ENCODE data around the gene GRK5. TPM values are rescaled to one million over a fixed set of nuclear protein-coding genes. Genes with fewer than 3 reads are reported as not detected.

The GRK5 gene
- total RNA-seq, 1 donor from 2014 or later = 25.3 TPM

DNA sequence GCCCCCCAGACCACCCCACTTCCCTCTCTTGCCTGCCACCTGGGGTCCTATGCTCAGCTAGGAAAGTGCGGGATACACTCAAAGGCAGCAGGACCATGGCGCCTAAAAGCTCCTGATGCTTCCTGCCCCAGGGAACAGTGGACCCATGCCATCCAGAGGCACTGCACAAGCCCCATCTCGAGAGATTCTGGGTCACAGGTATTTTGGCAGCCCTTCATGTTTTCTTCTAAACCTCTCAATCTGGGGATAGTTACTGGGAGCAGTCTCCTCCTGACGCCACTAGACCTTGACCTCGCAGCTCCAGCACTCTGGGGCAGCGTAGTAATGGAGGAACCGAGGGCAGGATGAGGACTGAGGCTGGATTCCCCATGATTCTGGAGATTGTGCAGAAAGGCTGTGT lies 107.1 kb downstream of the GRK5 start:
- no peak overlapping the region for H3K27ac Mint-ChIP-seq
- peaks cover 68% of the 10 kb centered on the region for H3K4me1 Mint-ChIP-seq (ENCODE audit: low read depth)
- no peak for DNase-seq (ENCODE audit: low spot score)
- H3K9me3 Mint-ChIP-seq = no peaks in the 10 kb centered on the region
- intact Hi-C loops (cut with micrococcal nuclease) = loop anchor here (2.0 to 10.0 kb wide), 4 partner anchors 18 to 560 kb away; partner anchors contain the start of genes CACUL1 and TIAL1
- H3K4me3 Mint-ChIP-seq = no peak overlapping the region
- peaks cover 23% of the 10 kb centered on the region for H3K36me3 Mint-ChIP-seq (ENCODE audit: low read depth)
- peaks cover 11% of the 10 kb centered on the region for H3K27me3 Mint-ChIP-seq (ENCODE audit: insufficient read depth)

DNA sequence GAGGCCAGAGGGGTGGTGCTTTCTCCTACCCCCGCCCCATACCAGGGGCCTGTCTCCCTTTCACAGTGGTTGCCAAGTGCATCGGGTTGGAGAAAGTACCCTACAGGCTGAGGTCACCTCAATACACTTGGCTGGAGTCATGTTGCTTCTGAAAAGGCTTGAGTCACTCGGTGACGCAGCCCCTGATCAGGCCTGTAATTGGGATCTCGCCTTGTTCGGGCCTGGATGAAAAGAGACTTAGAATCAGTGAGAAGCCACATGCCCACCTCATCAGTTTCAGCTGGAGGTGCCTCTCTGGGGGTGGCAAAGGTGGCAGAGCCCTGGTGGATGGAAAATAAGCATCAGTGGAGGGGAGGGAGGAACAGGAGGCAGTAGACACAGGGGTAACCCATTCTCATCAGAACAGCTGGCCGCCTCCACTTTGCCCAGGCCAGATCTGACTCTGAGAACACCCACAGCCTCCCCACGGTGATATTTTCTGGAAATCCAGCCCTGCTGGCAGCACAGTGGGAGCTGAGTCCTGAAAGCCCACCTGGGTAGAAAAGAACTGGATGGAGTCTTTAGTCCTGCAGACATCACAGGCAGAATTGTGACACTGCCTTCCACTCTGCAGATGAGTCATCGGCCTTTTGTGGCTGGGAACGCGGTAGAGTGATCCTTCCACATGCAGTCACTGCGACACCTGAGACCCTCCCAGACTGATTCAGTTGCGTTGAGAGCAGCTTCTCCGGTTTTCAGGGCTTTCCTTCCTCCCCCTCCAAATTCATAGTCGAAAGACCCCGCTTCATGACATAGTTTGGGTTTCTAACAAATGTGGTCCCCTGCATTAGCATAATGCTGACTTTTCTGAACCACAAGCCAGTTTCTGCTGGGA lies 108.0 kb downstream of the GRK5 start:
- Mint-ChIP-seq H3K27me3 (ENCODE audit: insufficient read depth) (peaks cover 12% of the 10 kb centered on the region), H3K36me3 (ENCODE audit: low read depth) (peaks cover 23% of the 10 kb centered on the region), H3K9me3 (no peaks in the 10 kb centered on the region), H3K27ac (peak overlapping the region; percentile 95), H3K4me1 (ENCODE audit: low read depth) (peaks cover 64% of the 10 kb centered on the region), H3K4me3 (peak overlapping the region; percentile 62)
- intact Hi-C loops (cut with micrococcal nuclease) = loop anchor here (1.0 to 10.0 kb wide), 12 partner anchors 9 to 561 kb away; partner anchors contain the start of genes CACUL1 and TIAL1
- peak; percentile 64 for DNase-seq (ENCODE audit: low spot score)

DNA sequence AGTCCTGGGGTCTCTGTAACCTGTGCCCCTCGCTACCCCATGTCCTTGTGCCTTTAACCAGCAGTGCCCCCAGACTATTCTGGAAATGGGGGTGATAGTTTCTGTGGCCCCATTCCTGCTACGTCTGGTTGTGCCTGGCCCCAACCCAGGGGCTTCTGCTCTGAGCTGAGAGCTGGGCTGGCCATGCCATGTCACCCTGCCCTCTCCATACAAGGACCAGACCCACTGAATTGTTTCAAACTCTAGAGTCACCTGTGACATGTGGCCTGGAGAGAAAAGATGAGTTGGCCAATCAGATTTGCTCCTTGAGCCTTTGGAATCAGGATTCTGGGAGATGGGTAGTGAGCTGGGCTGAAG lies 108.6 kb downstream of the GRK5 start:
- peaks cover 60% of the 10 kb centered on the region for H3K4me1 Mint-ChIP-seq (ENCODE audit: low read depth)
- peaks cover 10% of the 10 kb centered on the region for H3K27me3 Mint-ChIP-seq (ENCODE audit: insufficient read depth)
- peaks cover 19% of the 10 kb centered on the region for H3K36me3 Mint-ChIP-seq (ENCODE audit: low read depth)
- no peak for DNase-seq (ENCODE audit: low spot score)
- peak overlapping the region; percentile 95 for H3K27ac Mint-ChIP-seq
- no peaks in the 10 kb centered on the region for H3K9me3 Mint-ChIP-seq
- intact Hi-C loops (cut with micrococcal nuclease) = loop anchor here (5.0 to 10.0 kb wide), 2 partner anchors 181 to 561 kb away; partner anchors contain the start of gene CACUL1
- H3K4me3 Mint-ChIP-seq = no peak overlapping the region

DNA sequence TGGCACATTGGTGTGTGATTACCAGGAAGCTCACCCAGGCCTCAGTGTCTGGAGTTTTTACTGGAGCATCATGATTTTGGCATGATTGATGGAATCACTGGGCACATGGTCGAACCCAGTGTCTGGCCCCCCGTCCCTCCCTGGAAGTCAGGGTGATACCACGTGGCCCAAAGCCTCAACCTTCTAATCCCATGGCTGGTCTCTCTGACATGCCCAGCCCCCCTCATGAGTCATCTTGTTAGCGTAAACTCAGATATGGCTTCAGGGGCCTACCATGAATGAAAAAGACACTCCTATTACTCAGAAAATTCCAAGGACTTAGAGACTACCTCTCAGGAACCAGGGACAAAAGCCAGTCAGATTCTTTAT lies 109.3 kb downstream of the GRK5 start:
- no peak for DNase-seq (ENCODE audit: low spot score)
- H3K9me3 Mint-ChIP-seq = no peaks in the 10 kb centered on the region
- H3K4me3 Mint-ChIP-seq = no peak overlapping the region
- H3K27ac Mint-ChIP-seq = no peak overlapping the region
- peaks cover 8% of the 10 kb centered on the region for H3K27me3 Mint-ChIP-seq (ENCODE audit: insufficient read depth)
- H3K4me1 Mint-ChIP-seq (ENCODE audit: low read depth) = peaks cover 55% of the 10 kb centered on the region
- intact Hi-C loops (cut with micrococcal nuclease) = loop anchor here (5.0 to 10.0 kb wide), 2 partner anchors 181 to 562 kb away; partner anchors contain the start of gene CACUL1
- H3K36me3 Mint-ChIP-seq (ENCODE audit: low read depth) = peaks cover 21% of the 10 kb centered on the region

DNA sequence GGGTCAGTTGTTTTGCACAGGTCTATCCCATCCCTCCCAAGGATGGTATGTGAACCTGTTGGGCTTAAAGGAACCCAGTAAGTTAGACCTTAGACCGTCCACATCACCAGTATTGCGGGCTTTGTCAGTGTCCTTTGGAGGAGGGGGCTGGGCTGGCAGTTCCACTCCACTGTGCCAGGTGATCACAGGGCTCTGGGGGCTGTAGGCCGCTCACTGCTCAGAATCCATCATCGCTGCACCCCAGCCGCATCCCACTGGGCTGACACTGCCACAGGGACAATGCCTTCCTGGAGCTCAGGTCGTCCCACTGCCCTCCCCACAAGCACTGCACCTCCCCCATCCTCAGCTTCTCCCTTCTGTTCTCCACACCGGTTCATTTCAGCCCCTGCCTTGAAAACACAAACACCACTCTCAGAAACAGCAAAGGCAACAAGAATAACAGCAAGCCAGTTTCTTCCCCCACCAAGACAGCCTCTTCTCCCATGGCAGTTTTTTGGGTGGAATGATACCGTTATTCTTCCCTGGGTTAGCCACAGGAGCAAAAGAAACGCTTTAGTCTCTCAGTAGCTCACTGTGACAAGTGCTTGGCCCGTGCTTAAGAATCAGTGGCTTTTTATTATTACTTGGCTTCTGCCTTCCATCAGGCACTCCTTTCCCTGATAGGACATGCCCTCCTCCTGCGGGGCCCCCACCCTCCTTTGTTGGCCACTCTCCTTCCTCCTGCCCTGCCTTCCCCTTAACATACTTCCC lies 111.2 kb downstream of the GRK5 start:
- Mint-ChIP-seq H3K27me3 (ENCODE audit: insufficient read depth) (peaks cover 8% of the 10 kb centered on the region), H3K4me1 (ENCODE audit: low read depth) (peaks cover 41% of the 10 kb centered on the region), H3K4me3 (no peak overlapping the region), H3K9me3 (no peaks in the 10 kb centered on the region), H3K27ac (no peak overlapping the region), H3K36me3 (ENCODE audit: low read depth) (peaks cover 11% of the 10 kb centered on the region)
- DNase-seq (ENCODE audit: low spot score) = no peak
- intact Hi-C loops (cut with micrococcal nuclease) = loop anchor here (5.0 to 10.0 kb wide), 2 partner anchors 179 to 564 kb away; partner anchors contain the start of gene CACUL1

DNA sequence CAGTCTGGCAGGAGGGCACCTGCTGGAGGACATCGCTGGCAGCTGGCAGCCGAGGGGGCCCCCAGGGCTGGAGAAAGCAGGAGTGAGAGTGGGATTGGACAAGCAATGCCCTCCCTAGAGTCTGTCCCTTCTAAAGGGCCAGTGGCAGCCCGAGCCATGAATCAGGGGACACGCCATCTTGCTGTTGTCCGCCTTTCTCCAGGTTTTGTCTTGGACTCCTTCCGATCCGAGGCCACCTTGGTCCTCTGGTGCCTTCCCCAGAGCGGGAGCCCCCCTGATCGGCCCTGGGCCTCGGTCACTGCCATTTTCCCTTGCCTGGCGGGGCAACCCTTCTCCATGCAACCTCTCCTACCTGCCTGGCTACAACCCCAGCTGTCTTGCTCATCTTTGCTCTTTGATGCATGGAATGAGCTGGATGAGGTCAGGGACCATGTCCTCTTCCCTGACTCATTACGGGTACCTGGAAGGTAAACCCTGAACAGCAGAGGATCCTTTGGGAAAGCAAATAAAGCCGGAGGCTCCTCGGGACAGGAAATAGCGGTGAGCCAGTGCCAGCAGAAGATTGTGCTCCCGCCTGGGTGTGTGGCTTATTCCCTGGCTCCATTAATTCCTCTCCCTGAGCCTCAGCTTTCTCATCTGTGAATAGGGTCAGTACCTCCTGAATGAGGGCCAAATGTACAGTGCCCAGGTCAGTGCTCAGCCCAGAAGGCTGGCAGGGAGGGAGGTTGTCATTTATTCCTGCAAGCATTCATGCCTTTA lies 112.0 kb downstream of the GRK5 start:
- intact Hi-C loops (cut with micrococcal nuclease) = loop anchor here (5.0 to 10.0 kb wide), 2 partner anchors 178 to 565 kb away; partner anchors contain the start of gene CACUL1
- peaks cover 33% of the 10 kb centered on the region for H3K4me1 Mint-ChIP-seq (ENCODE audit: low read depth)
- H3K27ac Mint-ChIP-seq = no peak overlapping the region
- peaks cover 8% of the 10 kb centered on the region for H3K27me3 Mint-ChIP-seq (ENCODE audit: insufficient read depth)
- DNase-seq (ENCODE audit: low spot score) = no peak
- H3K4me3 Mint-ChIP-seq = no peak overlapping the region
- H3K36me3 Mint-ChIP-seq (ENCODE audit: low read depth) = peaks cover 11% of the 10 kb centered on the region
- no peaks in the 10 kb centered on the region for H3K9me3 Mint-ChIP-seq

DNA sequence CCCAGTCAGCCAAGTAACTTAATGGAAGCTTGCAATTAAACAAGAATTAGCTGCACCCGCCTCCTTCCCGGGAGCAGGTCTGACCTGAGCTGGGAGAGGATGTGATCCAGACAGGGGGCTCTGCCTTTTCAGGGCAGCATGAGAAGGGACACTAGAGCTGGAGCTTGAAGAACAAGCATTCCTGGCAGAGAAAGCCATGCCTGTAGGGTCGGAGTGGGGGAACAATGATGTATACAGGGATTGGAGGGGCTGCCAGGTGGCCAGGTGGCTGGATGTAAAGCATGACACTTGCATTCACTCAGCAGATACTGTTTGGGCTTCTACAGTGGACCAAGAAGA lies 112.5 kb downstream of the GRK5 start:
- peaks cover 11% of the 10 kb centered on the region for H3K36me3 Mint-ChIP-seq (ENCODE audit: low read depth)

DNA sequence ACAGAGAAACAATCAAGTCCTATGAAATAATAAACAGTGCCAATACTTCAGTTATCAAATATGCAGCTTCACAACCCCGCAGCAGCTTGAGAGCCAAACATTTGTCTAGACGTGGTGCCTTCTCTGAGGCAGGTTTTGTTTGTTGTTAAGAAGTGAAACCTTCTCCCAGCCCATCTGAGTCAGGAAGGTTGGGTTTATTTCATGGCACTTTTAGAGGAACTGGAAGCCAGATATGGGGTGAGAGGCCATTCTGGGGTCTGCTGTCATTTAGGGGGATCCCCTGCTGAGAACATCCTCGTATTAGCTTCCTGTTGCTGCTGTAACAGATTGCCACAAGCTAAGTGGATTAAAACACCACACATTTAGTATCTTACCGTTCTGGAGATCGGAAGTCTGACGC lies 113.6 kb downstream of the GRK5 start:
- H3K27me3 Mint-ChIP-seq (ENCODE audit: insufficient read depth) = peaks cover 8% of the 10 kb centered on the region
- H3K9me3 Mint-ChIP-seq = no peaks in the 10 kb centered on the region
- H3K27ac Mint-ChIP-seq = no peak overlapping the region
- H3K4me1 Mint-ChIP-seq (ENCODE audit: low read depth) = peaks cover 17% of the 10 kb centered on the region
- DNase-seq (ENCODE audit: low spot score) = no peak
- peaks cover 15% of the 10 kb centered on the region for H3K36me3 Mint-ChIP-seq (ENCODE audit: low read depth)
- intact Hi-C loops (cut with micrococcal nuclease) = no loop called here
- no peak overlapping the region for H3K4me3 Mint-ChIP-seq

More for the DNA sequence above, 112.5 kb downstream of the GRK5 start:
- no peak for DNase-seq (ENCODE audit: low spot score)
- intact Hi-C loops (cut with micrococcal nuclease) = loop anchor here (5.0 to 10.0 kb wide), 2 partner anchors 177 to 565 kb away; partner anchors contain the start of gene CACUL1
- H3K4me1 Mint-ChIP-seq (ENCODE audit: low read depth) = peaks cover 28% of the 10 kb centered on the region
- no peaks in the 10 kb centered on the region for H3K9me3 Mint-ChIP-seq
- H3K4me3 Mint-ChIP-seq = no peak overlapping the region
- peaks cover 8% of the 10 kb centered on the region for H3K27me3 Mint-ChIP-seq (ENCODE audit: insufficient read depth)
- no peak overlapping the region for H3K27ac Mint-ChIP-seq

DNA sequence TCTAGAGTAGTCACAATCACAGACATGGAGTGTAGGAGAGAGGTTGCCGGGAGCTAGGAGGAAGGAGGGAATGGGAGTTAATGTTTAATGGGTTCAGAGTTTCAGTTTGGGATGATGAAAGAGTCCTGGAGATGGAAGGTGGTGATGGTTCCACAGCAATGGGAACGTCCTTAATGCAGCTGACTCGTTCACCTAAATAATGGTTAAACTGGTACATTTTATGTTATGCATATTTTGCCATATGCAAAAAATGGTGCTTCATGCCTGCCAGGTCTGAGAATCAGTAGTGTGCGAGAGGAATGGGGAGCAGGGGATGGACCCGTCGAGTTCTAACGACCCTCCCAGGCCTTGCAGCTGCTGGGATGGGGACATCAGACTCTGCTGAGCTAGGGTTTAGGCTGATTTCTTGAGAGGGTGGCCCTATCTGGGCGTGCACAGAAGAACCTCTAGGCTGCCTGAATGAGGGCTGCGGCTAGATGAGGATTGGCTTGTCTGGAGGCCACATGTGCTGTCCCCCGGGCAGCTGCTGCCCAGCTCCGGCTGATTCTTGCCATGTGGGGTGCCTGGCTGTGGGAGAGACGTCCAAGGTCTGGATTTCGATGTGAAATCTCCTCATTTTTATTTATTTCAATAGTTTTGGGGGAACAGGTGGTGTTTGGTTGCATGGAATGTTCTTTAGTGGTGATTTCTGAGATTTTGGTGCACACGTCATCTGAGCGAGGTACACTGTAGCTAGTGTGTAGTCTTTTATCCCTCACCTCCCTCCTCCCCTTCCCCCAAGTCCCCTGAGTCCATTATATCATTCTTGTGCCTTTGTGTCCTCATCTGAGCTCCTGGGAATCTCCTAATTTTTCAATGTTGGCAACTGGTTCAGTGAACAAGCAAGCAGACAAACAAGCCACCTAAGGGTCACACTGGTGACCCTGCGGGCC lies 116.0 kb downstream of the GRK5 start:
- no peak overlapping the region for H3K27ac Mint-ChIP-seq
- no peak for DNase-seq (ENCODE audit: low spot score)
- H3K27me3 Mint-ChIP-seq (ENCODE audit: insufficient read depth) = peaks cover 8% of the 10 kb centered on the region
- H3K4me1 Mint-ChIP-seq (ENCODE audit: low read depth) = peaks cover 7% of the 10 kb centered on the region
- H3K36me3 Mint-ChIP-seq (ENCODE audit: low read depth) = peaks cover 13% of the 10 kb centered on the region
- intact Hi-C loops (cut with micrococcal nuclease) = no loop called here
- H3K4me3 Mint-ChIP-seq = no peak overlapping the region
- H3K9me3 Mint-ChIP-seq = no peaks in the 10 kb centered on the region

DNA sequence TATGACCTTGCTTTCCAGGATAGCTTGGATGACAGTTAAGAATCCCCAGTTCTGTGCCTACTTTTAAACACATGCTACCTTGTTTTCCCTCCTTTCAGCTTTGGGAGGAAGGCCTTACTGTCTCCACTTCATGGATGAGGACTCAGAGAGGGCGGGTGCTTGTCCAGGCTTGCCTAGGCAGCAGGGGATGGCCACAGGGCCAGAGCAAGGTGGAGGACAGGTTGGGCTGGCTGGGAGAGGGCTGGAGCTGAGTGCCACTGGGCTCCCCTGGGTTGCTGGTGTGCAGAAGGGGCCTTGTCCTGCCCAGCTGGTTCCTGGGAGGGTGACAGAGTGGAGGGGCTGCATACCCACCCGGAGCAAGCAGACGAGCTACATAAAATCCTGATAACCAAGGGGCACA lies 117.8 kb downstream of the GRK5 start:
- Mint-ChIP-seq H3K9me3 (no peaks in the 10 kb centered on the region), H3K4me3 (no peak overlapping the region), H3K36me3 (ENCODE audit: low read depth) (peaks cover 14% of the 10 kb centered on the region), H3K4me1 (ENCODE audit: low read depth) (peaks cover 4% of the 10 kb centered on the region), H3K27me3 (ENCODE audit: insufficient read depth) (peaks cover 2% of the 10 kb centered on the region), H3K27ac (no peak overlapping the region)
- DNase-seq (ENCODE audit: low spot score) = no peak
- intact Hi-C loops (cut with micrococcal nuclease) = no loop called here

DNA sequence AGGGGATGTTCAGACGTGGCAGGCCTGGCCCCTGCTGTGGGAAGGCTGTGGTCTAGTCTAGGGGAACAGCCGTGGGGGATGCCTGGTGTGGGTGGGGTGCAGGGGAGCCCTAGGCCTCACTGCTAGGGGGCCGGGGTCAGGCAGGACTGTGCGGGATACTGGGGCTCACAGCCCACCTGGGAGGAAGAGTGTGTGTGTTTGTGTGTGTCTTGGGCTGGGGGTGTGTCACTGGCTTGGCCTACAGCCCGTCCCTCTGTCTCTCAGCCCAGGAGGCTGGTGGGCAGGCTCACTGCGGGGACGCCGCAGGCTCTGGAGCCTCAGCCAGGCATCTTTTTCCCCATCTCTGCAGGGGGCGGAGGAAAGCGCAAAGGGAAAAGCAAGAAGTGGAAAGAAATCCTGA lies 118.8 kb downstream of the GRK5 start:
- H3K36me3 Mint-ChIP-seq (ENCODE audit: low read depth) = peaks cover 11% of the 10 kb centered on the region
- intact Hi-C loops (cut with micrococcal nuclease) = no loop called here
- no peaks in the 10 kb centered on the region for H3K9me3 Mint-ChIP-seq
- H3K27me3 Mint-ChIP-seq (ENCODE audit: insufficient read depth) = no peaks in the 10 kb centered on the region
- no peak overlapping the region for H3K4me3 Mint-ChIP-seq
- H3K4me1 Mint-ChIP-seq (ENCODE audit: low read depth) = no peaks in the 10 kb centered on the region
- H3K27ac Mint-ChIP-seq = no peak overlapping the region
- DNase-seq (ENCODE audit: low spot score) = no peak

Measured in activated T-helper 1 cell treated with anti-CD3 and anti-CD28 coated beads, Interleukin-12 subunit alpha, Interleukin-12 subunit beta, Interleukin-2, Interleukin-4 antibody, amounts not matched to agents 30 ng/mL and 10 ng/mL and 1 ng/mL, durations not matched to agents 14 hours and 24 hours and 36 hours (primary cell).